ENCODE data around the gene EHD3.

The EHD3 gene

GRCh38 chr2:31233741-31234682 lies at the start of gene EHD3:
Gene EHD3 (plus strand): TSS chr2:31234152. CDS start chr2:31234622, 470 bp downstream.
- peak; percentile 65 for DNase-seq (ENCODE audit: extremely low spot score, insufficient read length, low read depth)
- FAIRE-seq, result peak; percentile 45

GRCh38 chr2:31187166-31187565 lies 46.8 kb upstream of the EHD3 start:
- DNase-seq (ENCODE audit: extremely low spot score, insufficient read length, low read depth), result no peak
- FAIRE-seq, result no peak

GRCh38 chr2:31188131-31188530 lies 45.8 kb upstream of the EHD3 start:
- FAIRE-seq, result no peak
- no peak for DNase-seq (ENCODE audit: extremely low spot score, insufficient read length, low read depth)

- FAIRE-seq (no peak), DNase-seq (ENCODE audit: extremely low spot score, insufficient read length, low read depth) (no peak)
These were observed 44.8 kb upstream of the EHD3 start for GRCh38 chr2:31189141-31189540.

- FAIRE-seq (no peak), DNase-seq (ENCODE audit: extremely low spot score, insufficient read length, low read depth) (no peak)
These were observed 43.8 kb upstream of the EHD3 start for GRCh38 chr2:31190188-31190587.

- DNase-seq (ENCODE audit: extremely low spot score, insufficient read length, low read depth), result no peak
- FAIRE-seq, result no peak
These were observed 42.0 kb upstream of the EHD3 start for GRCh38 chr2:31191931-31192330.

- FAIRE-seq, result no peak
- no peak for DNase-seq (ENCODE audit: extremely low spot score, insufficient read length, low read depth)
These were observed 41.6 kb upstream of the EHD3 start for GRCh38 chr2:31192396-31192795.

GRCh38 chr2:31192851-31193392 lies 41.0 kb upstream of the EHD3 start:
- no peak for FAIRE-seq
- DNase-seq (ENCODE audit: extremely low spot score, insufficient read length, low read depth), result no peak

- DNase-seq (ENCODE audit: extremely low spot score, insufficient read length, low read depth) (no peak), FAIRE-seq (no peak)
These were observed 40.1 kb upstream of the EHD3 start for GRCh38 chr2:31193806-31194205.

GRCh38 chr2:31196622-31197021 lies 37.3 kb upstream of the EHD3 start:
- FAIRE-seq (no peak), DNase-seq (ENCODE audit: extremely low spot score, insufficient read length, low read depth) (no peak)

GRCh38 chr2:31197166-31197565 lies 36.8 kb upstream of the EHD3 start:
- no peak for FAIRE-seq
- DNase-seq (ENCODE audit: extremely low spot score, insufficient read length, low read depth), result no peak

- no peak for DNase-seq (ENCODE audit: extremely low spot score, insufficient read length, low read depth)
- FAIRE-seq, result no peak
These were observed 36.3 kb upstream of the EHD3 start for GRCh38 chr2:31197669-31198068.

- no peak for DNase-seq (ENCODE audit: extremely low spot score, insufficient read length, low read depth)
- no peak for FAIRE-seq
These were observed 34.7 kb upstream of the EHD3 start for GRCh38 chr2:31199206-31199605.

GRCh38 chr2:31200972-31201371 lies 33.0 kb upstream of the EHD3 start:
- DNase-seq (ENCODE audit: extremely low spot score, insufficient read length, low read depth) (no peak), FAIRE-seq (no peak)

- FAIRE-seq (no peak), DNase-seq (ENCODE audit: extremely low spot score, insufficient read length, low read depth) (no peak)
These were observed 31.9 kb upstream of the EHD3 start for GRCh38 chr2:31202041-31202440.

- DNase-seq (ENCODE audit: extremely low spot score, insufficient read length, low read depth), result no peak
These were observed 31.1 kb upstream of the EHD3 start for GRCh38 chr2:31202833-31203232.

GRCh38 chr2:31203916-31204315 lies 30.0 kb upstream of the EHD3 start:
- DNase-seq (ENCODE audit: extremely low spot score, insufficient read length, low read depth) (no peak), FAIRE-seq (no peak)

More at GRCh38 chr2:31202833-31203232, 31.1 kb upstream of the EHD3 start:
- FAIRE-seq, result no peak

- FAIRE-seq (no peak), DNase-seq (ENCODE audit: extremely low spot score, insufficient read length, low read depth) (no peak)
These were observed 29.2 kb upstream of the EHD3 start for GRCh38 chr2:31204783-31205182.

GRCh38 chr2:31205186-31205585 lies 28.8 kb upstream of the EHD3 start:
- FAIRE-seq (no peak), DNase-seq (ENCODE audit: extremely low spot score, insufficient read length, low read depth) (no peak)

GRCh38 chr2:31205613-31206012 lies 28.3 kb upstream of the EHD3 start:
- no peak for DNase-seq (ENCODE audit: extremely low spot score, insufficient read length, low read depth)
- no peak for FAIRE-seq

GRCh38 chr2:31207790-31208189 lies 26.2 kb upstream of the EHD3 start:
- no peak for FAIRE-seq

GRCh38 chr2:31208240-31208639 lies 25.7 kb upstream of the EHD3 start:
- DNase-seq (ENCODE audit: extremely low spot score, insufficient read length, low read depth) (no peak), FAIRE-seq (no peak)

More at GRCh38 chr2:31207790-31208189, 26.2 kb upstream of the EHD3 start:
- no peak for DNase-seq (ENCODE audit: extremely low spot score, insufficient read length, low read depth)
